HG02981 (cell line): ENCODE measurements around the gene SMIM1.

Experiments used
- ATAC-seq: cut with Tn5 transposase; IDR thresholded peaks from one replicate; pipeline ENCODE4 v1.9.1; 2021; ENCODE audit warnings: mild to moderate bottlenecking, moderate library complexity; ENCODE audit not compliant: unreplicated experiment

The SMIM1 gene

DNA sequence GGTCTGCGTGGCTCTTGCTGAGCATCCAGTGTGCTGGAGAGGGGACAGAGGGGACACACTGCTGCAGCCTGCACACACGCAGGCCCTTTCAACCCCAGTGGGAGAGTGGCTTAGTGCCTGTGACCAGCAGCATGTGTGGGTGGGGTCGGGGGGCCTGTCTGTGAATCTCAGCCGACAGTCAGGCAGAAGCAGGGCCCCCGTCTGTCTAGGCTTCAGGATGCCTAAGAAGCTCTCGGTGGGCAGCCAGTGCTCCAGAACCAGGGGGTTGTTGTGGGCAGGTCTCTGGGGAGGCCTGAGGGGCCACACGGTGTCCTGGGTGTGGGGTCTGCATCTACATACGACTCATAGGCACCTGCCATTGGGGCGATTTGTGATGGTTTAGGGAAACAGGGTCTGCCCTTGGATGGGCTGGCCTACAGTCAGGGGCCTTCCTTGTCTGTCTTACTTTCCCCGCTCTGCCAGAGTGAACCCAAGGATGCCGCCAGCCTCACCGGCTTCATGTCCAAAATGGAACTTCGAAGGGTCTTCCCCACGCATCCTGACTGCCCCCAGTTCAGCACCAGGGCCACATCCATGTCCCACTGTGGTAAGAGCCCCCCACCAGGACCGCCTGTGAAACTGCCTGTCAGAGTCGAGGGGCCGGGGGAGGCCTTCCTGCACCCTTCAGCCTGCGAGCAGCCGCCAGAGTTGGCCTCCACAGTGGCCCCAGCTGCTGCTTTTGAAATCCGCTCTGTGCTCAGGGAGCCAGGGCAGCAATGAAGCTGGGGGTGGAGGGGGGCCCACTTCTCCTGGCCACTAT lies 18.7 kb upstream of the SMIM1 start:
- ATAC-seq, result no peak

DNA sequence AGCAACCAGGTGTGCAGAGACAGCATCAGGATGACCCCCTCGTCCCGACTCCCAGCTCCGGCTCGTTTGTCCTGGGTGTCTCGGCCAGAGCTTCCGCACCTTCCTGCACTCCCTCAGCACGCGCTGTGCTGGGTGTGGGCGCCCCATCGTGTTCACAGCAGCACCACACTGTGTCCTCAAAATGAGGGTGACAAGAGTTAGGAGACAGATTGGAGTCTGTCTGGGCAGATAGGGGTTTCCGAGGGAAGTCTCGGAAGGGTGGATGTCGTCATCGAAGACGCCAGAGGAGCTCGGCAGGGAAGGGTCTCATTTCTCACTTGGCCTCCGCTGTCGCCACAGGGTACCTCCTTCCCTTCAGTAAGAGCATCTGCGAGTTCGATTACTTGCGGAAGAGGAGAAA lies 16.2 kb upstream of the SMIM1 start:
- ATAC-seq, result no peak

DNA sequence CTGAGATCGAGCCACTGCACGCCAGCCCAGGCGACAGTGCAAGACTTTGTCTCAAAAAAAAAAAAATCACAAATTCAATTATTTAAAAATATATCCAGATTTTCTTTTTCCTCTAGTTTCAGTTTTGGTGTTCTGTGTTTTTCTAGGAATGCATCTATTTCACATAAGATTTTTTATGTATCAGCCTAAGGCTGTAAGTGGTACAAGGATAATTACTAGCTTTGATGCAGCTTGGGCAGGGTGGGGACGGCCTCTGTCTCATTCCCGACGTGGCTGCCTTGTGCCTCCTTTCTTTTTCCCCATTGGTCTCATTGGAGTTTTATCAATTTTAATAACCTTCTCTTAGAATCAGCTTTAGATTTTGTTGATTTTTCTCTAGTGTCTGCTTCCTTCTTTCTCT lies 13.4 kb upstream of the SMIM1 start:
- ATAC-seq, result no peak

DNA sequence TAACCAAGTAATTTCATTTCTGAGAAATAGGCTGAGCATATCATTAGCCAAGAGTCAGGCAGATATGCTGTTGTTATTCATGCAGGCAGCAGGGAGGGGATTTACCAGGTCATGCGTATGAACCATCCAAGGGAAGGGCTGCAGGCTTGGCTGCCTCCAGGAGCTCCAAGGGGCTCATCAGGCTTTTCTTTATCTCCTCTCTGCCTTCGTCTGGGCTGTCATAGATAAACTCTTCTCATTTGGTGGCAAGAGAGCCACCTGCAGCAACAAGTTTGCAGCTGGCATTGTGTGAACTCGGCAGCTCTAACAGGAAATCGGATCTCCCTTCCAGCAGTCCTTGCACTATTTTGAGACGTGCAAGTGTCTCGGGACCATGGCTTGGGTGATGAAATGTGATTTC lies 12.8 kb upstream of the SMIM1 start:
- no peak for ATAC-seq

DNA sequence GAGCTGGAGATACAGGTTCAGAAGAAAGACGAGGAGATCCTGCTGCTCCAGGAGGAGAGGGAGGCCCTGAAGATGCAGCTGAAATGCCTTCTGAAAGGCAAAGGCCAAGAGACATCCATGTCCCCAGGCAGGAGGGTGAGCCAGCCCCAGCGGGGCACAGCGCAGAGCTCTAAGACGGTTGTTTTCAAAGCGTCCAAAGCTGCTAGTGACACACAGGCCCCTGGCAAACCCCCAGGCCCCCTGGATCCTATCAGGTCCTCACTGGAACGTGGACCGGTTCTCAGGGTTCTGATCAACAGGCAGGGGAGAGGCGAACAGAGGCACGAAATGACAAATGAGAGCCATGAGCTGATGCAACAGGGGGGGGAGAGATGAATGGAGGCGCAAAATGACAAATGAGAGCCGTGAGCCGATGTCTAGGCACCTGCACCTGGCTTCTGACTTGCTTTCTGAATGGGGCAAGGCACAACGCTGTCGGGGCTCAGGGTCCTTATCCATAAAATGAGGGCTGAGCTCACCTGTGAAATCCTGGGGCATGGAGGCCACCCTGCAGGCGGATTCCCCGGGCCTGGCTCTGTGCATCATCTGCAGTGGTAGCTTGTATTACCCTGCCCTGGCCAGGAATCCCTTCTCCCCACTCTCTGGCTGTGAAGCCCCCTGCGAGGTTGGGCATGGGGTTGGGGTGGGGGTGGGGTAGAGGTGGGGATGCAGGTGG lies 11.1 kb upstream of the SMIM1 start:
- no peak for ATAC-seq

DNA sequence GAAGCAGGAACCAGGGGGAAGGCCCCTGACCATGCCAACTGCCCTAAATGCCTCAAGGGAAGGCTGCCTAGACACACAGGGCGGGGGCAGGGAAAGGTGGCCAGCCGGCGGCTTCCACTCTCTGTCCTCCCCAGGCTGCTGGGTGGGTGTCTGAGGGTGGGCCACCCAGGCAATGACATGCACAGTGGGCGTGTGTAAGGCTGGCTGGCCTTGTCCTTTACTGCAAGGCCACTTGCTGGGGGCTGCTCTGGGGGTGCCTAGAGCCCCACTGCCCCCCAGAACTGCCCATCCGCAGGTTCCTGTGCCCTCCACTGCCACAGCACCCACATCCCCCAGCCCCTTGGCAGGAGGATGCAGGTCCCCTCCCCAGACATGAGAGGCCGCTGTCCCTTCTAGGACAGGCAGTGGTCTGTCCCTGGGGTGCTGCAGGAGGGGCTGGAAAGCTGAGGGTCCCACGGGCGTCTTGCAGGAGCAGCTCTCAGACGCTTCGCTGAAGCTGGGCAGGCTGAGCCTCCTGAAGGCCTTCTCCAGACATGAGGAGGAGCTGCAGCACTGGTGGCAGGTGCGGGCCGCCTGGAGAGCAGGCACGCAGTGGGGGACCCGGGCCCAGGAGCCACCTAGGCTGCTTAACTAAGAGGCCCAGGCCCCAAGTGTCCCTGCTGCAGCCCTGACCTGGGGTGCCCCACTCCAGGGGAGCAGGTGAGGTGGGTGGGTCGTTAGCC lies 10.2 kb upstream of the SMIM1 start:
- ATAC-seq, result no peak

DNA sequence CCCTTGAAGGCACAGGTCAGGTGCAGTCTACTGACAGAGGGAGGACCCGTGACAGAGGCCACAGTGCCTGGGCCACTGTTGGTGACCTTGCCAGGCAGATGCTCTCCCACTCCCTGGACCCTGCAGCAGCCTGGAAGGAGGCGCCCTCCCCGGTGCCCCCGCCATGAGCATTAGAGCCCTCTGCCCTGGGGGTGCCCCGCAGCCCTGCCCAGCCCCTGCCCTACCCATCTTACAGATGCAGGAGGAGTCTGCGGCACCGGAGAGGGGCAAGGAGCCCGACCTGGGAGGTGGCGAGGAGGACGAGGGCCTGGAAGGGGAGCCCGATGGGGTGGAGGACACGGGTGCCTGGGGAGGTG lies 9.7 kb upstream of the SMIM1 start:
- no peak for ATAC-seq

DNA sequence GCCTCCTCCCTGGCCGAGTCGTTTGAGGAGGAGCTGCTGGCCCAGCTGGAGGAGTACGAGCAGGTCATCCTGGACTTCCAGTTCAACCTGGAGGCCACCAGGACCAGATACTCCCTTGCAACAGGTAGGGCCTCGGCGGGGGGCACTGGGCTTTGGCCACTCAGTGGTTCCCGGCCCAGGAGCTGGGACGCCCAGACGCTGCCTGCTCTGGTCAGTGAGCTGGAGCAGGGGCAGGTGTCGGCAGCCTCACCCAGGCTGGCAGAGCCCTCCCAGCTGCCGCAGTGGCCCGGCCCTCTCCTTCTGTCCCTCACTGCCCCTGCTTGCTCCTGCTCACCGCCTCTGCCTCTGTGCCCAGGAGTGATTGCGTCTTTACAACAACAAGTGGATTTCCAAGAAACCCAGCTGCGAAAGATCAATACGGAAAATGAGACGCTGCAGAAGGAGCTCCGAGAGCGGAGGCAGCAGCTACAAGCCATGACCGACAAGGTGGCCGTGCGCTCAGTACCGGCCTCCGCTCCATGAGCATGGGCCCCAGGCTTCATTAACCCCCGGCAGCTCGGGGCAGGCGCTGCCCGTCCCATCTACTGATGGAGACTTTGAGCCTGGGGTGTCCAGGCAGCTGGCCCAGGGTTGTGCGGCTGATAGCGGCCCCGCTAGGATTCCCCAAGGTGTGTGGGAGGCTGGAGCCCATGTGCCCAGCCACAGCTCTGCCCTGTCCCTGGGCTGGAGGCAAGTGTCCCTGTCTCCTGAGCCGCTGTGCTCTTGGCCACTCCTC lies 9.0 kb upstream of the SMIM1 start:
- no peak for ATAC-seq

DNA sequence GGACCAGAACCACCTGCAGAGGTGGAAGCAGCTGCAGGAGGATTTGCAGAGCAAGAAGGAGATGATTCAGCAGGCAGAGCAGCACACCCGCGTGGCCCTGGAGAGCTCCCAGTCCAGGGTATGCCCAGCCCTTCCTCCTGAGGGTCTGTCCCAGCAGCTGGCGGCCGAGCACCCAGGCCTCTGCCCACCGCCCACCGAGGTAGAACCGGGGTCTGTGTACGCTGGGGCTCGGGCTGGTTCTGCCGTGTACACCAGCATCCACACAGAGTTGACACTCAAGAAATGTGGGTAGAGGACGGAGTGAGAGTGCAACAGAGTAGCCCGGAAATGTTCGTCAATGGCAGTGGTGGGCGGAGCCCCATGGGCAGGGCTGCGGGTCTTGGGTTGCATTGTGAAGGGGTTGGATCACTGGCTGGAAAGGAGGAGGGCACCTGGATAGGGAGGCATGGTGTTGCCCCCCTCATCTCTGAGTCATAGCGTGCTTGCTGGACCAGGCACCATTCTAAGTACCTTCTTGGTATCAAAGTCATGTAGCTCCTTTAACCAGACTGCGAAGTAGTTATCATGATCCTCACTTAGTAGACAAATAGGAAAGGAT lies 5.1 kb upstream of the SMIM1 start:
- no peak for ATAC-seq

DNA sequence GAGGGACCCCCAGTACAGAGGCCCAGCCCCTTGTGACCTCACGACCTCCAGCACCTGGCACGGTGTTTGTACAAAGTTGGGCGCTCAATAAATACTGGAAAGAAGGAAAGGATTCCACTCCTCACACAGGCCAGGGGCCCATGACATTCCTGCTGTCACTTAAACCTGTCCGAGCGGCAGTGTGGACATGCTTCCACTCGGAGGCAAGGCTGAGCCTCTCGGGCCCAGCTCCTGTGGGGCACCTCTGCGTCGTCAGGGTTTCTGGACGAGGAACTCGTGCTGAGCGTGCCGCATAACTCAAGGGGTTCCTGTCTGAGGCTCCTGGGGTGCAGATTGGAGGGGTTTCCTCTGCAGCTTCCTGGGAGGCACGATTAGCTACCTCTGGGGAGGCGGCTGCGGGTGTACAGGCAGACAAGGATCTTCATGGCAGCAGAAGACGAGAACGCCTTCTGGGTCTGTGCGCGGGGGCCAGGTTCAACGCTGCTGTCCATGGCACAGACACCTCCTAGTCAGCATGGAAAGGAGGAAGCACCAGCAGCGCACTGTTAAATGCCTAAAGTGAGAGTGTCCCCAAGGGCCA lies 3.6 kb upstream of the SMIM1 start:
- no peak for ATAC-seq

DNA sequence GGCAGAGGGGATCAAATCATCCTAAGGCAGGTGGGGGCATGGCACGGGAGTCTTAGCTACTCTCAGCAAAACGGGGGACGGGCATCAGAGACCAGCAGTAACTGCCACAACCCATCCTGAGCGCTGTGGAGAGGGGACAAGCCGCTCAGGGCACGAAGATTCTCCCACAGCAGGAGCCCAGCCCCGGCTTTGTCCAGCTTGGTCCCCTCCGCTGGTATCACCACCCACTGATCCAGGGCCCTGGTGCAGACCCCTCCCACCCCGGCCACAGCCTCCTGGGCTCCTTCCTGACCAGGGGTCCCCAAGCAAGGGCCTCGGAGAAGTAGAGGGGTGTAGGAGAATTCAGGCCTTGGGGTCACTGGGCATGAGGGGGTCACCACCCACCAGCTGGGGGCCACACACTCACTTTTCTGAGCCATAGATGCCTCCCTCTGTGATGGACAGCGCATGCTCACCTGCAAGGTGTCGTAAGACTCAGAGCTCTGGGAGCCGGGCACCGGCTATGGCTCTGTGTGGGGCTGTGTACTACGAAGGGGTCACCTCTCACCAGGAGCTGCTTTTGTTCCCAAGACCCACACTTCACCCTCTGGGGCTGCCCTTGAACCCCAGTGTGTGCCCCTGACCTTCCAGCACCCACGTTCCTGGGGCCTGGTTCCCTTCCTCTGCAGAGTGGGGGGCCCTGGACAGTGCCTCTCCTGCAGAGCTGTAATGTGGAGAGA lies 2.3 kb upstream of the SMIM1 start:
- ATAC-seq, result no peak

DNA sequence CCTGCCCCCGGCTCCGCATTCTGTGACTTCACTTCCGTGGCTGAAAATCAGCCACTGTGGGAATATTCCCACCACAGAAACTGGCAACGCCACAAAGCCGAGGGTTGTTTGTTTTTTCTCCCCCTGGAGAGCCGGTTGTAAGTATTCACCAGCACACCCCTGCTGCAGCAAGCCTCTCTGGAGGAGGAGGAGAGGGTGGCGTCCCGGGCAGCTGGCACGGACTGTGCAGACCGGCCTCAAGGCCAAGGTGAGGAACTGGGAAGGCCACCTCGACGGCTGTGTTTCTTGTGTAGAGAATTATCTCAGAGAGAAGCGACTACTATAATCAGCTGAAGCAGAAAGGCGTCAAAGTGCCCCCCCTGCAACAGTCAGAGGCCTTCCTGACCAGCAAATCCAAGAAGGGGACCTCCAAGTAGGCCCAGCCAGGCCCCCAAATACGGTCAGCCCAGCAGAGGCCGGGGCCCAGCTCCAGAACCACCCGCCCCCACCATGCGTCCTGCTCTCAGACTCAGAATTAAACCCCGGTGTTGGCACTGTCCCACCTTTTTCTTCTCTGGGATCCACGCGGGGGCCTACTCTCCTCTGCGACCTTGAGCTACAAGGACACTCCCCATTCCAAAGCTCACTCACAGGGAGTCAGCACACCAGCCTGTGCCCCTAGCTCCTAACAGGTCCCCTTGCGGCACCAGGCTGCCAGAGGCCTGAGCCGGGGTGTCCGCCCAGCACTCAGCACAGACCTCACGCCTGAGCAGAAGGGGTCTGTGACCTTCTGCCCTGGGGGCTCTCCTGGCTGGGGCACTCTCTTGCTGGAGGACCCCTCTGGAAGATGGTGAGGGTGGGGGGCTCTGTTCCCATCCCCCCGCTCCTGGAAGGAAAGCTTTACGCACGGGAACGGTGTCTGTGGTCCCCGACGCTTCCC lies 1.2 kb upstream of the SMIM1 start:
- ATAC-seq, result no peak

DNA sequence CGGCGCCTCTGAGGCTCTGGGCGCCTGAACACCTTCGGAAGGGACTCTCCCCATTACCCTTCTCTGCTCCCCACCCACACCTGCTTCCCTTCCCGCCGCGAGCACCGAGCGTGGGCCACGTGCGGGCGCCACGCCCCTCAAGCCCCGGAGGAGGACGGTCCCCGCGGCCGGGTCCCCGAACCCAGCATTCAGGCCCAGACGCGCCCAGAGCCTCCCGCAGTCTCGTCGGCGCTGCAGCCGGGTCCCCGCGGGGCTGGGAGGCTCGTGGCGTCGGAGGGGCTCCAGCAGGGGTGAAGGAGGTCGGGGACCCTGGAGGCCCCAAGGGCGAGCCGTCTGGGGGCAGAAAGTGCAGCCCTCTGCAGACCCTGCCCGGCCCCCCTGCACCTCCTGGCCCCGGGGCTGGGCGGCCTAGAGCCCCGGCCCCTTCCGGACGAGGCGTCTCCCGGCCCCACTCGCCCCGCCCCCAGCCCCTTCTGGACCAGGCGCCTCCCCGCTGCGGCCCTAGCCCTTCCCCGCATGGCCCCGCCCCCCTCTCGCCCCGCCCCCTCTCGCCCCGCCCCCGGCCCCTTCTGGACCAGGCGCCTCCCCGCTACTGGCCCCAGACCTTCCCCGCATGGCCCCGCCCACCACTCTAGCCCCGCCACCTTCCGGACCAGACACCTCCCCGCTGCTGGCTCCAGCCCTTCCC lies 378 bp upstream of the SMIM1 start:
- peak; percentile 64 for ATAC-seq

DNA sequence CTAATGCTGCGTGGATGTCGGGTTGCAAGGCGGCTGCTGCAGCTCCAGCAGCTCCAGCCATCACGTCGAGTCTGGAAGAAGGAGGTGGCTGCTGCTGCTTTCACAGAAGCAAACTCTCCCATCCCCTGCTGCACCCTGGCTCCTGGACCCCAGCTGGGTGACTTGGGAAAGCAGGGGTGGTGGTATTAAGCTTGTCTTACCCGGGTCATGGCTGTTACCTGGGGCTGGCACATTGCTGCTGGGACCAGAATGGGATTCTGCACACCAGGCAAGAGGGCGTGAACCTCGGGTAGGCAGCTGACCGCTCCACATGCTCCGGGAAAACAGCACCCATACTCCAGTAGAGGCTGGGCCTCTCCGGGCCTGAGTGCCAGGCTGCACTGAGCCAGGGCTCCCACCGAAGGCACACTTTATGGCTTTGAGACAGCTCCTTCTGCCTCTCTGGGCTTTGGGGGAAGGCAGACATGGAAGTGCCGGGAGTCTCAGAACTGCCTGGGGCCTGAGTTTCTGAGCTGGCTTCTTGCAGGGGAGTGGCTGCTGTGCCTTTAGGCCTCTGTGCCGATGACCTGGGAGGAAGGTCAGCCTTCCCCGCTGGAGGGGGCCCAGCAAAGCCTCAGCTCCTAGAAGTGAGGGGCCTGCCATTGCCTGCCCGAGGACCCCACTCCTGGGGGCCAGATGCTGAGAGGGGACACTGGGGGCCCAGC lies 1.2 kb downstream of the SMIM1 start:
- no peak for ATAC-seq

DNA sequence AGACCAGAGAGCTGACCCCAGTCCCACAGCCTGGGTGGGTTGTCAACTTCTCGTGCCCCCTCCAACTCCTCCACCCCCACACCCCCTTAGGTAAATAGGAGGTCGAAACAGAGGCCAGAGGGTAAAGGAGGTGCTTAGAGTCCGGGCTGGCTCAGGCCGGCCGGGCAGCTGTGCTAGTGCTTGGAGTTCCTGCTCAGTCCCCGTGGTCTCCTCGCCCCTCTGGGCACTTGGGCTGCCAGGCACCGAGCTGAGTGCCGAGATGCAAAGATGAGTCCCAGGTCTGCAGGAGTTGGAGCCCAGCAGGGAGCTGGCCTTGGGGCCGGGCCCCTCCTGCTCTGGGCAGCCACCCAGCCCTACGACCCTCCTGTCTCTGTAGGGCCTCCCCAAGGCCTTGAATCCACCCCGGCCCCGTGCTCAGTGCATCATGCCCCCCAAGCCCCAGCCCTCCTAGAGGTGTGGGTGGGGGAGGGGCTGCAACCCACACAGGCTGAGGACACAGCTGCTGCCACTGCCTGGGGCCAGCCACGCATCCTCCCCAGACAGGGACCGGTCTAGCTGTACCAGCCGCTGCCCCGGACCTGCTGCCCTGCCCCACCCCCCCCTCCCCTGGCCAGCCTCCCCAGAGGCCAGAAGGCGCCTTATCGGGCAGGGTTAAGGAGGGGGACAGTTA lies 1.9 kb downstream of the SMIM1 start:
- no peak for ATAC-seq

DNA sequence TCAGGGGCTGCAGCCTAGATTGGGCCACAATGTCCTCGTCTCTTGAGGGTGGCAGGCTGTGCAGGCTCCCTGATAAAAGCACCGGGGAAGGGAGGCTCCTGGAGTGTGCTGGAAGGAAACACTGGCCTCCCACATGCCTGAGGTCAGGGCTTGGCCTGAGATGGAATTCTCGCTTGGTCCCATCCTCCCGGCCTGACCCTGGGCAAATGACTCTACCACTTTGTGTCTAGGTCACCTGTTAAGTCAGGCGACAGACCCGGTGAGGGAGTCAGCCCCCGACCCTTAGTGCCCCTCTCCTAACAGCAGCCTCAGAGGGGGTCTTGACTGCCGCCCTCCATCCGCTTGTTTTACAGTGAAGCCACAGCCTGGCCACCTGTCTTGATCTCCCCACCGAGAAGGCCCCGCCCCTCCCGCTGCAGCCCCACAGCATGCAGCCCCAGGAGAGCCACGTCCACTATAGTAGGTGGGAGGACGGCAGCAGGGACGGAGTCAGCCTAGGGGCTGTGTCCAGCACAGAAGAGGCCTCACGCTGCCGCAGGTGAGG lies 2.5 kb downstream of the SMIM1 start:
- ATAC-seq, result no peak
